Karpas-422 (cell line): ENCODE results near the gene PLXNA3. TPM values are rescaled to one million over a fixed set of nuclear protein-coding genes. Genes with fewer than 3 reads are reported as not detected.

ENCODE experiments used
- DNase-seq: peaks from one replicate; pipeline ENCODE4 v3.0.0-alpha.2; 2015
- H2AFZ ChIP-seq: fragments of 200-600 bp; sonication (generic); 2 replicates; pipeline ENCODE4 v1.6.1; 2014; ENCODE audit warnings: antibody characterized with exemption, low read length, mixed read lengths
- H3K27ac ChIP-seq: fragments of 200-600 bp; sonication (generic); 2 replicates; pipeline ENCODE4 v1.5.1; 2014; ENCODE audit warnings: mild to moderate bottlenecking, low read length, moderate library complexity
- H3K27me3 ChIP-seq: fragments of 200-600 bp; sonication (generic); 2 replicates; pipeline ENCODE4 v1.6.1; 2014; ENCODE audit warnings: low read length, mixed read lengths
- H3K36me3 ChIP-seq: fragments of 200-600 bp; sonication (generic); 2 replicates; pipeline ENCODE4 v1.6.1; 2014; ENCODE audit warnings: low read length, mixed read lengths; ENCODE audit not compliant: insufficient read depth
- H3K4me1 ChIP-seq: fragments of 200-600 bp; sonication (generic); 2 replicates; pipeline ENCODE4 v1.6.1; 2014; ENCODE audit warnings: mild to moderate bottlenecking, low read length, mixed read lengths
- H3K4me2 ChIP-seq: fragments of 200-600 bp; sonication (generic); 2 replicates; pipeline ENCODE4 v1.6.1; 2014; ENCODE audit warnings: low read length, low read depth, mild to moderate bottlenecking; ENCODE audit not compliant: poor library complexity, severe bottlenecking
- H3K4me3 ChIP-seq: fragments of 200-600 bp; sonication (generic); 2 replicates; pipeline ENCODE4 v1.5.1; 2014; ENCODE audit warnings: mild to moderate bottlenecking, antibody characterized with exemption, low read length, mixed read lengths
- H3K79me2 ChIP-seq: fragments of 200-600 bp; sonication (generic); 2 replicates; pipeline ENCODE4 v1.6.1; 2014; ENCODE audit warnings: mild to moderate bottlenecking, low read length, mixed read lengths
- H3K9ac ChIP-seq: fragments of 200-600 bp; sonication (generic); 2 replicates; pipeline ENCODE4 v1.6.0; 2014; ENCODE audit warnings: low read length
- H3K9me2 ChIP-seq: fragments of 200-600 bp; sonication (generic), shearing (Covaris generic); replicated peaks from 2 replicates; pipeline ENCODE4 v1.6.0; 2014; ENCODE audit warnings: mild to moderate bottlenecking, low read length, moderate library complexity; ENCODE audit not compliant: insufficient read depth
- H3K9me3 ChIP-seq: fragments of 300-700, 200-600 bp; sonication (generic); 2 replicates; pipeline ENCODE4 v1.6.1; 2014; ENCODE audit warnings: low read length, mixed read lengths
- H4K20me1 ChIP-seq: fragments of 200-600 bp; sonication (generic); 2 replicates; pipeline ENCODE4 v1.6.1; 2014; ENCODE audit warnings: mild to moderate bottlenecking, antibody characterized with exemption, low read length, low read depth; ENCODE audit not compliant: insufficient read depth
- total RNA-seq: library from RNA; depleted of rRNA; stranded (reverse); fragments of >200 nt; shearing (Covaris generic); gene quantifications from 2 replicates; pipeline ENCODE4 v1.2.3, GENCODE V29; 2014; ENCODE audit warnings: low replicate concordance

Gene PLXNA3
- total RNA-seq, 1 experiment from 2014 or later = 7.2 TPM

DNA sequence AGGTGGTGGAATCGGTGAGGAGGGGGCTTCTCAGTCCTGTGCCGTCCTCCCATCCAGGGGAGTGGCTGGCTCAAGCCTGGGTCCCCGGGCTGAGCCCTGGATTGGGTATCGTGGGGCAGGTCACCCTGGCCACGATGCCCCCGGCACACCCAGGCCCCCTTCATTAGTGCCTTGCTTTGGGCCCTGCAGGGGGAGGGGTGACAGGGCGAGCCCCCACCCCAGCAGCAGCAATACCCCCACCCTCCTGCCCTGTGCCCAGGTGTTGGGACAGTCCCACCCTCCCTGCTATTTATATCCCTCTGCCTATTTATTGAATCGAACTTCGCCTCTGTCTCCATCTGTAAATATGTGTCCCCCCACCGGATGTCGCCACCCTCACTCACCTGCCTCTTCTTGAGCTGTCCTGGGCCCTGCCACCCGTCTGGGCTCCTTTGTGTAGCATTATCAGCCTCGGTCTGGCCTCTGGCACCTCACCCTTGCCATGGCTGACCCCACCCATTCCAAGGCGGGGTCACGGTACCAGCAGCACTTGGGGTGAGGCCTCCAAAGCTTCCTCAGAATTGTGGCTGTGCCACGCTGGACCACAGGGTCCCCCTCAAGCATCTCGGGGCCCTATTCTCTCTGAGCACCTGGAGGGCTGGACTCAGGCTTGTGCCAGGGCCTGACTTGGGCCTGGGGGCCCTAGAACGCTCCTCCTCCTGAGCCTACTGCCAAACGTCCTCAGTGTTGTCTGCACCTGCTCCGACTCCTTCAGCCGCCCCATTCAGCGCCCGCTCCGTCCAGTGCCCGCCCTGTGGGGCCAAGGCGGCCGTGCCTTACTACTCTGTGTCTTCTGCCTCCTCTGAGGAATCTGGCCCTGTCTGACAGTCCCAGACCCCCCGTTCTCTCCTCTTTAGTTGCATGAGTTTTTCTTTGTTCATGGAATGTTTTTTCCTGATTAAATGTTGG is 14.9 kb downstream of the PLXNA3 start:
- no peaks in the 10 kb centered on the region for H3K9me2 ChIP-seq
- H3K4me3 ChIP-seq = no peak overlapping the region
- DNase-seq = no peak
- H4K20me1 ChIP-seq = no peaks in the 10 kb centered on the region
- H3K9ac ChIP-seq = no peak overlapping the region
- no peaks in the 10 kb centered on the region for H3K9me3 ChIP-seq
- H3K27me3 ChIP-seq = no peaks in the 10 kb centered on the region
- peaks cover 7% of the 10 kb centered on the region for H3K4me1 ChIP-seq
- no peaks in the 10 kb centered on the region for H3K36me3 ChIP-seq
- H3K27ac ChIP-seq = no peak overlapping the region
- no peaks in the 10 kb centered on the region for H3K79me2 ChIP-seq
- no peak overlapping the region for H3K4me2 ChIP-seq
- H2AFZ ChIP-seq = no peak overlapping the region

DNA sequence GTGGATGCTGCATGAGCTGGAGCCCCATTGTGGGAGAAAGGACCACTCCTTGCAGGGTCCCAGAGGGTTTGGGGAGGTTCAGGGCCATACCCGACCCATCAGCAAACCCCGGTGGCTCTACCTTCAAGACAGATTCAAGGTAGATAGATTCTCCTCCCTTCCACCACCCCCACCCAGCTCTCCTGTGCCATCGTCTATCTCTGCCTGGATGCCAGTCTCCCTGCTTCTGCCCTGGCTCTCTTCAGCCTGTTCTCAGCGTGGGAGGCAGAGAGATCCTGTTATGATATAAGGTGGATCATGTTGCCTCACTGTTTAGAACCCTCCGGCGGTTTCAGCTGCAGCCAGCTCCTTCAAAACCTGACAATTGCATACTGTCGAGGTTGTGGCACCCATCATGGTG is 15.6 kb downstream of the PLXNA3 start:
- Histone ChIP-seq H3K9me3 (no peaks in the 10 kb centered on the region), H4K20me1 (no peaks in the 10 kb centered on the region), H3K36me3 (no peaks in the 10 kb centered on the region), H3K9ac (no peak overlapping the region), H3K4me2 (no peak overlapping the region), H3K4me3 (no peak overlapping the region), H3K4me1 (peaks cover 9% of the 10 kb centered on the region), H3K27ac (no peak overlapping the region), H3K9me2 (no peaks in the 10 kb centered on the region), H2AFZ (no peak overlapping the region), H3K79me2 (no peaks in the 10 kb centered on the region; the same call in 1 of the 2 replicates), H3K27me3 (no peaks in the 10 kb centered on the region)
- no peak for DNase-seq

DNA sequence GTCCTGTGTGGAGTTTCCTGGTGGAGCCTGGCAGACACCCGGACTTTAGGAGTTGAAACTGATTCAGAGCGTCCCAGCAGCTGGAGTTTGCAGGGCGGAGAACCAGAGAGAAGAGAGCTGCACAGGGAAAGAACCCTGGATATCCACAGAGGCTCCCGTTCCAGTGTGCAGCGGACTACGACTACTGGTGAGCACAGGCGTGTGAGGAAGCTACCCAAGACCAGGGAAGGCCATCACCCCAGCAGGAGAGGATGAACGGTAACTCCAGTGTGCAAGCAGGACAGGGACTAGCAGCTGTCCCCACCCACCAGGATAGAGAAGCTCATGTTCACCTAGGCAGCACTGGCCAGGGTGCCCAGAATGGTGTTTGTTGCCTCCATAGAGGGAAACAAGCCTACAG is 18.7 kb downstream of the PLXNA3 start:
- H3K9me2 ChIP-seq = no peaks in the 10 kb centered on the region
- DNase-seq = no peak
- no peaks in the 10 kb centered on the region for H3K27me3 ChIP-seq
- no peak overlapping the region for H2AFZ ChIP-seq
- no peak overlapping the region for H3K27ac ChIP-seq
- H3K9me3 ChIP-seq = no peaks in the 10 kb centered on the region
- H3K9ac ChIP-seq = no peak overlapping the region
- H3K4me1 ChIP-seq = peaks cover 23% of the 10 kb centered on the region
- H3K4me2 ChIP-seq = no peak overlapping the region
- H3K36me3 ChIP-seq = no peaks in the 10 kb centered on the region
- H3K79me2 ChIP-seq = no peaks in the 10 kb centered on the region; the same call in 1 of the 2 replicates
- no peaks in the 10 kb centered on the region for H4K20me1 ChIP-seq
- no peak overlapping the region for H3K4me3 ChIP-seq

DNA sequence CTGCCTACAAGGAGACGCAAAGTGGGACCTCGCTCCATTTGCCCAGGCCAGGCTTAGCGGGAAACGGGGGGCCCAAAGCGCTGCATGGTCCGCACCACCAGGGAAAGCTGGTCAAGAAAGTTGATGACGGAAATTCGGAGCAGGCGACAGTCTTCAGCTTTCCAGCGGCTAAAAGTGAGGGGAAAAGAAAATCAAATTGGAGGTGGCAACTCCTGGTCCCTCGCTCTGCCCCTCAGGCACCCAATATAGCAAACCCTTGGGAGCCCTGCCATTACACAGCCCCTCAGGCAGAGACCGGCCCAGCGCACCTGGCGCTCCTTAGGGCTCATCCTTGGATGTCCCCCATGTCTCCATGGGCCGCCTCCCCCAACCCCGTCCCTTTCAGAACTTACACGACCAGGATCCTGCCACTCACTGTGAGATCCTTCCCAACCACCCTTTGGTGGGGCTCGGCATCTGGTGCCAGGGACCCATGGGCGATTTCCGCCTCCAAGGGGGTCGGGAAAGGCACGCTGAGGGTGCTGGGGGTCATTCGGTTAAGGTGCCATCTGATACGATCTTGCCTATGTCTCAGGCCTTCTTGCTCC is 19.9 kb downstream of the PLXNA3 start:
- no peak overlapping the region for H3K27ac ChIP-seq
- peak overlapping the region; percentile 68 for H3K4me2 ChIP-seq
- no peaks in the 10 kb centered on the region for H3K27me3 ChIP-seq
- DNase-seq = no peak
- peaks cover 35% of the 10 kb centered on the region for H3K4me1 ChIP-seq
- H2AFZ ChIP-seq = no peak overlapping the region
- H3K36me3 ChIP-seq = no peaks in the 10 kb centered on the region
- H3K4me3 ChIP-seq = peak overlapping the region; percentile 74
- peak overlapping the region; percentile 79 for H3K9ac ChIP-seq
- no peaks in the 10 kb centered on the region for H4K20me1 ChIP-seq
- no peaks in the 10 kb centered on the region; the same call in 1 of the 2 replicates for H3K79me2 ChIP-seq
- H3K9me3 ChIP-seq = no peaks in the 10 kb centered on the region
- no peaks in the 10 kb centered on the region for H3K9me2 ChIP-seq

DNA sequence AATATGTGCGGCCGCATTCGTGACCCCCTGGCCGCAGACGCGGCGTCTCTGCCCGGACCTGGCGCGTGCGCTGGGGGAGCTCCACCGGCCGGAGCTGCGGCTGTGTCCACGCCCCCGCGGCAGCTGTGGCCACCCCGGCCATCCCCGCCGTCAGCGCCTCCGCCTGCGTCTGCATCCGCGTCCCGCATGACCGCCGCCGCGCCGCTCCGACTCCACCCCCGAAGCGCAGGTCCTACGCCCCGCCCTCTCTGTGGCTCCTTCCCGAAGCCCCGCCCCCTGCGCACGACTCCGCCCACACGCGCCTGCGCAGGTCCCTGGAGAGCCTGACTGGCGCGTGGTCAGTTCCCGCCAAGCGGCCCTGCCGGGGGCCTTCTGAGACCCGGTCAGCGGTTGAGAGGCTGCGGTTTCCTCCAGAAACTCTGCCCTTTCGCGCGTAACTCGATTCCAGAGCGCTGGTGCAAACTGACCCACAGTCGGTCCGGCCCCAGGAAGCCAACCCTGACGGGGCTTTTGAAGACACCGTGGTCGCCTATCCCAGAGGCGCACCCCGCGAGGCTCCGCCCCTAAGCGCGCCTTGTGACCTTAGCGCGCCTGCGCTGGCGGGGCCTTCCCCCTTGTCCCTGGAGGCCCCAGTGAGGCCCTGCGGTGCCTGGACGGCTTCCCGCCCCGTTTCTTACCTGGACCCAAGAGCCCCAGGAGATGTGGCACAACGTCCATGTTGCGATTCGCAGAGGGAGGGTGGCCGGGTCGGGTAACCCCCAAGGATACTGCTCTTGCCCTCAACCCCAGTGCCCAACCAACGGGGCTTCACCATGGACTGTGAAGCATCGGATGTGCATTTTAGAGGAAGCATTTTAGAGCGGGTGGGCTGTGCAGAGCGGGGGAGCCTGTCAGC is 20.9 kb downstream of the PLXNA3 start, which contains the start of gene LAGE3:
LAGE3 (minus strand) TSS at position 554 of the 895 bp plus-strand sequence; CDS start at position 188, 366 bp downstream.
- H3K27ac ChIP-seq = peak within 1 kb of the TSS; percentile 82
- H2AFZ ChIP-seq = no peak within 1 kb of the TSS; the same call in 1 of the 2 replicates
- no peaks in the 10 kb centered on the region for H3K36me3 ChIP-seq
- peak within 1 kb of the TSS; percentile 68 for H3K4me2 ChIP-seq
- peak; percentile 94 for DNase-seq
- H4K20me1 ChIP-seq = no peaks in the 10 kb centered on the region
- peaks cover 45% of the 10 kb centered on the region for H3K4me1 ChIP-seq
- no peaks in the 10 kb centered on the region; the same call in 1 of the 2 replicates for H3K79me2 ChIP-seq
- no peaks in the 10 kb centered on the region for H3K9me2 ChIP-seq
- H3K4me3 ChIP-seq = peak within 1 kb of the TSS; percentile 74
- H3K27me3 ChIP-seq = no peaks in the 10 kb centered on the region
- no peaks in the 10 kb centered on the region for H3K9me3 ChIP-seq
- H3K9ac ChIP-seq = peak within 1 kb of the TSS; percentile 79

GRCh38 chrX:154481195-154481594 is 23.1 kb downstream of the PLXNA3 start:
- no peak overlapping the region for H3K4me2 ChIP-seq
- H3K9ac ChIP-seq = no peak overlapping the region
- no peaks in the 10 kb centered on the region for H3K27me3 ChIP-seq
- H3K79me2 ChIP-seq = peaks cover 18% of the 10 kb centered on the region
- 0 out of 2 replicates have a peak overlapping the region, but pooled peaks have one; percentile 34 for H3K27ac ChIP-seq
- no peak overlapping the region for H2AFZ ChIP-seq
- peaks cover 62% of the 10 kb centered on the region for H3K4me1 ChIP-seq
- H3K36me3 ChIP-seq = peaks cover 4% of the 10 kb centered on the region; the same call in 1 of the 2 replicates
- H3K9me2 ChIP-seq = no peaks in the 10 kb centered on the region
- no peak overlapping the region for H3K4me3 ChIP-seq
- DNase-seq = no peak
- no peaks in the 10 kb centered on the region for H4K20me1 ChIP-seq
- no peaks in the 10 kb centered on the region for H3K9me3 ChIP-seq

GRCh38 chrX:154481911-154482601 is 24.0 kb downstream of the PLXNA3 start:
- Histone ChIP-seq H4K20me1 (no peaks in the 10 kb centered on the region), H2AFZ (peak overlapping the region; percentile 56; the same call in 1 of the 2 replicates), H3K27me3 (no peaks in the 10 kb centered on the region), H3K9me2 (no peaks in the 10 kb centered on the region), H3K9ac (no peak overlapping the region; the same call in 1 of the 2 replicates), H3K36me3 (peaks cover 4% of the 10 kb centered on the region; the same call in 1 of the 2 replicates), H3K9me3 (no peaks in the 10 kb centered on the region), H3K4me2 (peak overlapping the region; percentile 20), H3K27ac (peak overlapping the region; percentile 43; the same call in 1 of the 2 replicates), H3K4me3 (no peak overlapping the region), H3K79me2 (peaks cover 18% of the 10 kb centered on the region), H3K4me1 (peaks cover 62% of the 10 kb centered on the region)
- DNase-seq = no peak
